ENCODE results near the gene WNT1.

- TF ChIP-seq CTCF (conservative IDR thresholded peaks at IDR 0.05 in 1 of 2, IDR thresholded peaks at IDR 0.05 in 1 of 2; ENCODE audit: low read depth in 1 of 2, low read length in 2 of 2) (no peak), EZH2 (IDR thresholded peaks at IDR 0.05; ENCODE audit: low read length, missing control alignments) (no peak)
These were observed 43.3 kb downstream of the WNT1 start for GRCh38 chr12:49021292-49021915.

Data from fibroblast of lung (primary cell).